Breast epithelium (tissue), 4 donors: Measurements from ENCODE around the gene KLHL36. TPM values are rescaled to one million over a fixed set of nuclear protein-coding genes. Genes with fewer than 3 reads are reported as not detected.
"Not testable (repeated sequence)": the region's sequence is repeated elsewhere in the genome, so short reads cannot be mapped to it uniquely, and the experiment has no call there.

Source experiments
- DNase-seq, 2 donors: peaks; one replicate each; pipeline ENCODE4 v3.0.0-alpha.2; 2019; ENCODE audit warnings: low spot score in 2 of 2
- H3K27ac ChIP-seq, 2 donors: fragments of 200-600 bp; sonication (generic) in 1 of 2; one replicate each; pipeline ENCODE4 v1.5.1; 2016 to 2019; ENCODE audit warnings: mild to moderate bottlenecking in 1 of 2
- H3K27me3 ChIP-seq, 2 donors: fragments of 200-600 bp; sonication (generic) in 1 of 2; one replicate each; pipeline versions ENCODE4 v1.5.1 to v1.6.0; 2017 to 2019; ENCODE audit warnings: control low read depth in 1 of 2, mild to moderate bottlenecking in 1 of 2
- H3K36me3 ChIP-seq: fragments of 200-600 bp; one replicate; pipeline ENCODE4 v1.5.1; 2019
- H3K4me1 ChIP-seq, 2 donors: fragments of 200-600 bp; sonication (generic); one replicate each; pipeline ENCODE4 v1.5.1; 2016 to 2019; ENCODE audit warnings: control low read depth in 1 of 2
- H3K4me3 ChIP-seq, 3 donors: fragments of 200-600 bp; sonication (generic); 1 replicate in 2 of 3; 2 replicates in 1 of 3; pipeline ENCODE4 v1.5.1; 2016 to 2019; ENCODE audit warnings: mild to moderate bottlenecking in 3 of 3, moderate library complexity in 2 of 3
- H3K9me3 ChIP-seq, 2 donors: fragments of 200-600 bp; sonication (generic) in 1 of 2; one replicate each; pipeline ENCODE4 v1.5.1; 2016 to 2019; ENCODE audit warnings: control low read depth in 1 of 2
- CTCF ChIP-seq, 3 donors: fragments of 450-650 bp; IDR thresholded peaks; one replicate each; pipeline ENCODE4 v1.5.1; 2016 to 2017; ENCODE audit warnings: antibody characterized with exemption in 3 of 3, mild to moderate bottlenecking in 3 of 3, moderate library complexity in 3 of 3
- POLR2A ChIP-seq: fragments of 450-650 bp; IDR thresholded peaks from one replicate; pipeline ENCODE4 v1.6.1; 2016; ENCODE audit warnings: antibody characterized with exemption, mild to moderate bottlenecking, moderate library complexity
- POLR2AphosphoS5 ChIP-seq, 3 donors: sonication (generic); formaldehyde crosslinking; IDR thresholded peaks; one replicate each; pipeline ENCODE4 v1.6.1; 2017; ENCODE audit warnings: antibody characterized with exemption in 3 of 3
- intact Hi-C: fragments of 100-400 bp; cut with DNase I; formaldehyde crosslinking; loops from one replicate; pipeline ENCODE4 v1.15.1; 2023; ENCODE audit warnings: low total_unique reads
- total RNA-seq, 3 donors: library from RNA; depleted of rRNA; stranded (reverse); fragments of >200 nt; gene quantifications; one replicate each; pipeline ENCODE4 v1.1.0, GENCODE V29; 2016

The KLHL36 gene
- total RNA-seq, 3 donors from 2014 or later = 51.5 to 61.4 (median 59.4) TPM

- intact Hi-C loops = no loop called here
- H3K4me3 ChIP-seq = no peak overlapping the region
- DNase-seq = no peak
- TF ChIP-seq CTCF (IDR thresholded peaks at IDR 0.05) (no peak), POLR2AphosphoS5 (IDR thresholded peaks at IDR 0.05) (no peak), POLR2A (no peak)
- no peaks in the 10 kb centered on the region for H3K27me3 ChIP-seq
- no peaks in the 10 kb centered on the region for H3K4me1 ChIP-seq
- H3K27ac ChIP-seq = no peak overlapping the region
- H3K36me3 ChIP-seq = no peaks in the 10 kb centered on the region
- no peaks in the 10 kb centered on the region for H3K9me3 ChIP-seq
Observed at GRCh38 chr16:84685210-84685609, 36.9 kb downstream of the KLHL36 start.

- peak in 1 of 2 donors; percentile 27 for DNase-seq
- intact Hi-C loops = no loop called here
Observed at GRCh38 chr16:84686707-84687298, 38.5 kb downstream of the KLHL36 start.

DNA sequence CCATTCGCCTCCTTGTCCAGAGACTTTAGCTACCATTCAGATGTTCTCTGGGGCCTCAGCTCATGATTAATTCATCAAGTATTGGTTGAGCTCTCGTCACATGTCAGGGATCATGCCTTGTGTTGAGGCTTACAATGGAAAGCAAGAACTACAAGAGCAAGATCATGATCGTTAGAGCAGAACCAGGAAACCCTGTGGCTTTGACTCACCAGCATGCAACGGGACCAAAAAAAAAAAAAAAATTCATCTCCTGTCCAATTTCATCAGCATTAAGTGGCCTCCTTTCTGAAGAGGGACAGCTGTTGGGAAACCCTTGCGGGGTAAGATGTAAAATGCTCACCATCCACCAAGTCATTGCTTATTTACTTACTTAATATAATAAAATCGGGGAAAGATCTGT, 39.4 kb downstream of the KLHL36 start:
- H3K9me3 ChIP-seq = no peaks in the 10 kb centered on the region
- no peak overlapping the region for H3K27ac ChIP-seq
- intact Hi-C loops = no loop called here
- no peak overlapping the region for H3K4me3 ChIP-seq
- H3K36me3 ChIP-seq = no peaks in the 10 kb centered on the region
- no peaks in the 10 kb centered on the region for H3K27me3 ChIP-seq
- no peak for TF ChIP-seq CTCF (IDR thresholded peaks at IDR 0.05)
- TF ChIP-seq POLR2A = no peak
- TF ChIP-seq POLR2AphosphoS5 (IDR thresholded peaks at IDR 0.05) = no peak
- no peaks in the 10 kb centered on the region for H3K4me1 ChIP-seq
- no peak for DNase-seq

More at GRCh38 chr16:84686707-84687298, 38.5 kb downstream of the KLHL36 start:
- no peaks in the 10 kb centered on the region for H3K4me1 ChIP-seq
- no peak overlapping the region for H3K4me3 ChIP-seq
- no peak for TF ChIP-seq POLR2AphosphoS5 (IDR thresholded peaks at IDR 0.05)
- no peak for TF ChIP-seq CTCF (IDR thresholded peaks at IDR 0.05)
- TF ChIP-seq POLR2A = no peak
- H3K27ac ChIP-seq = no peak overlapping the region
- H3K36me3 ChIP-seq = no peaks in the 10 kb centered on the region
- H3K27me3 ChIP-seq = no peaks in the 10 kb centered on the region
- no peaks in the 10 kb centered on the region for H3K9me3 ChIP-seq

GRCh38 chr16:84688163-84688562, 39.9 kb downstream of the KLHL36 start:
- H3K9me3 ChIP-seq, H3K27me3 ChIP-seq, H3K27ac ChIP-seq, H3K36me3 ChIP-seq, intact Hi-C loops, H3K4me1 ChIP-seq, H3K4me3 ChIP-seq, DNase-seq: not testable (repeated sequence)

DNA sequence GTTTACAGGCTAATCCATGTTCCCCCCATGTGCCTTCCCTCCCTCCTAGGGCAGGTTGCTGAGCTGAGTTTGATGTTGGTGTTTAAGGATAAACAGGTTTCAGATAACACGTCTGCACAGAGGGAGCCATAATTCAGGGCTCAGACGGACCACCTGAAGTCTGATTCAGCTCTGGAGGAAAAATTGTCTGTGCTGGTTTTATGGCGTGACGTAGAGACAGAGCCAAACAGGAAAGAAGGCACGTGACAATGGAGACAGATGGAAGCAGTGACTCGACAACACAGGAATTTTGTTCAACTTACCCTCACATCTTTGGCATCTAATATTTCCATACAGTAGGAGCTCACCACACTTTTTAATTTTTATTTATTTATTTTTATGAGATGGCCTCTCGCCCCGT, 40.8 kb downstream of the KLHL36 start:
- Histone ChIP-seq H3K27ac (no peak overlapping the region), H3K36me3 (no peaks in the 10 kb centered on the region), H3K27me3 (no peaks in the 10 kb centered on the region), H3K4me1 (no peaks in the 10 kb centered on the region), H3K9me3 (no peaks in the 10 kb centered on the region), H3K4me3 (no peak overlapping the region)
- TF ChIP-seq POLR2AphosphoS5 (IDR thresholded peaks at IDR 0.05) = no peak
- no peak for TF ChIP-seq CTCF (IDR thresholded peaks at IDR 0.05)
- TF ChIP-seq POLR2A = no peak
- intact Hi-C loops = no loop called here
- DNase-seq = no peak
